KMS-11 (cell line): ENCODE results near the gene PLCB4.

Experiments used
- H2AFZ ChIP-seq: fragments of 200-600 bp; sonication (generic); 2 replicates; pipeline ENCODE4 v1.6.1; 2016; ENCODE audit warnings: antibody characterized with exemption, mixed run types, low read depth
- H3K27ac ChIP-seq: fragments of 200-600 bp; sonication (generic); 2 replicates; pipeline ENCODE4 v1.6.1; 2016; ENCODE audit warnings: mild to moderate bottlenecking, mixed run types
- H3K27me3 ChIP-seq: fragments of 200-600 bp; sonication (generic); 2 replicates; pipeline ENCODE4 v1.6.1; 2017; ENCODE audit warnings: mild to moderate bottlenecking, low read depth, mixed run types, moderate library complexity; ENCODE audit not compliant: insufficient read depth
- H3K36me3 ChIP-seq: fragments of 200-600 bp; sonication (generic); 2 replicates; pipeline ENCODE4 v1.6.1; 2017; ENCODE audit warnings: mild to moderate bottlenecking, mixed run types; ENCODE audit not compliant: insufficient read depth
- H3K4me1 ChIP-seq: fragments of 200-600 bp; sonication (generic); 2 replicates; pipeline ENCODE4 v1.6.1; 2016; ENCODE audit warnings: mild to moderate bottlenecking, low read depth, mixed run types; ENCODE audit not compliant: poor library complexity, severe bottlenecking
- H3K4me2 ChIP-seq: fragments of 200-600 bp; sonication (generic); 2 replicates; pipeline ENCODE4 v1.7.0; 2016; ENCODE audit warnings: mild to moderate bottlenecking, mixed run types
- H3K4me3 ChIP-seq: fragments of 200-600 bp; sonication (generic); IDR thresholded peaks from 2 replicates; pipeline ENCODE4 v1.6.1; 2017; ENCODE audit warnings: low read depth, low read length, mixed read lengths; ENCODE audit not compliant: insufficient read depth
- H3K79me2 ChIP-seq: fragments of 200-600 bp; sonication (generic); 2 replicates; pipeline ENCODE4 v1.6.1; 2016; ENCODE audit warnings: low read depth, mixed run types; ENCODE audit not compliant: insufficient read depth
- H3K9ac ChIP-seq: fragments of 200-600 bp; sonication (generic); 2 replicates; pipeline ENCODE4 v1.6.1; 2016; ENCODE audit warnings: mild to moderate bottlenecking, mixed run types
- H4K20me1 ChIP-seq: fragments of 200-600 bp; sonication (generic); 2 replicates; pipeline ENCODE4 v1.6.1; 2016; ENCODE audit warnings: mild to moderate bottlenecking, mixed run types; ENCODE audit not compliant: insufficient read depth
- CTCF ChIP-seq: fragments of 200-600 bp; sonication (generic); conservative IDR thresholded peaks from 2 replicates; pipeline ENCODE4 v1.6.1; 2017; ENCODE audit warnings: low read depth, mild to moderate bottlenecking, antibody characterized with exemption, low read length, moderate library complexity, mixed read lengths

PLCB4 gene

GRCh38 chr20:9294041-9294440 lies 225.2 kb downstream of the PLCB4 start:
- no peaks in the 10 kb centered on the region for H3K36me3 ChIP-seq
- no peak overlapping the region for H3K4me3 ChIP-seq
- H3K9ac ChIP-seq: no peak overlapping the region
- TF ChIP-seq CTCF: no peak
- no peak overlapping the region for H2AFZ ChIP-seq
- no peaks in the 10 kb centered on the region for H3K4me1 ChIP-seq
- no peaks in the 10 kb centered on the region for H3K79me2 ChIP-seq
- no peaks in the 10 kb centered on the region for H3K27me3 ChIP-seq
- H4K20me1 ChIP-seq: no peaks in the 10 kb centered on the region
- H3K27ac ChIP-seq: no peak overlapping the region
- no peak overlapping the region for H3K4me2 ChIP-seq

GRCh38 chr20:9298906-9299305 lies 230.0 kb downstream of the PLCB4 start:
- Histone ChIP-seq H3K4me3 (no peak overlapping the region), H3K79me2 (no peaks in the 10 kb centered on the region), H3K9ac (no peak overlapping the region), H2AFZ (no peak overlapping the region), H3K4me2 (no peak overlapping the region), H4K20me1 (no peaks in the 10 kb centered on the region), H3K4me1 (no peaks in the 10 kb centered on the region), H3K27me3 (no peaks in the 10 kb centered on the region), H3K27ac (no peak overlapping the region), H3K36me3 (no peaks in the 10 kb centered on the region)
- no peak for TF ChIP-seq CTCF

- Histone ChIP-seq H3K27ac (no peak overlapping the region), H2AFZ (no peak overlapping the region), H4K20me1 (no peaks in the 10 kb centered on the region), H3K4me1 (no peaks in the 10 kb centered on the region), H3K36me3 (no peaks in the 10 kb centered on the region), H3K9ac (no peak overlapping the region), H3K4me2 (no peak overlapping the region), H3K27me3 (no peaks in the 10 kb centered on the region), H3K79me2 (no peaks in the 10 kb centered on the region), H3K4me3 (no peak overlapping the region)
- TF ChIP-seq CTCF: no peak
Observed at GRCh38 chr20:9300080-9300479, 231.2 kb downstream of the PLCB4 start.

- H3K4me2 ChIP-seq: no peak overlapping the region
- no peak for TF ChIP-seq CTCF
- H2AFZ ChIP-seq: no peak overlapping the region
- no peak overlapping the region for H3K27ac ChIP-seq
- H3K4me3 ChIP-seq: no peak overlapping the region
- H4K20me1 ChIP-seq: no peaks in the 10 kb centered on the region
- H3K4me1 ChIP-seq: no peaks in the 10 kb centered on the region
- H3K27me3 ChIP-seq: no peaks in the 10 kb centered on the region
- H3K9ac ChIP-seq: no peak overlapping the region
- no peaks in the 10 kb centered on the region for H3K79me2 ChIP-seq
- no peaks in the 10 kb centered on the region for H3K36me3 ChIP-seq
Observed at GRCh38 chr20:9300534-9300933, 231.6 kb downstream of the PLCB4 start.
